ENCODE data around the gene SPDYE1.
"Not testable (repeated sequence)": the region's sequence is repeated elsewhere in the genome, so short reads cannot be mapped to it uniquely, and the experiment has no call there.

The SPDYE1 gene

DNA sequence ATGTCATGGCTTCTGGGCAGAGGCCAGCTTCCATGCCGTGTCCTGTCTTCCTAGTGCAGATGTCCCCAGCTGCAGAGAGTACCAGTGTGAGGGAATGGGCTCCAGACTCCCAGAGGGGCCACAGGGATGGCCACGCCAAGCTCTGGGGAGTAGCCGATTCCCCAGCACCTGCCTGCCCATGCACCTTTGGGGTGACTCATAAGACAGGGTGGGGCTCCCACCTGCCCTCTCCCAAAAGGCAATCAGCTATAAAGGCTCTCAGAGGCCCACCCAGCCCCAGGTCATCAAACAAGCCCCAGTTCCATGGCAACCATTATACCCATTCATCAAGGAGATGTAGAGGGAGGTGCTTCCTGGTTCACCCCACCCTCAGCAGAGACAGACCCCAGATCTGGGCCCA, at the start of gene SPDYE1:
SPDYE1 (plus strand) TSS at position 366 of the 400 bp plus-strand sequence. CDS start 2,053 bp downstream, outside the sequence.
- DNase-seq (ENCODE audit: low read depth in 2 of 2), result not testable (repeated sequence)

- DNase-seq (ENCODE audit: low read depth in 2 of 2), result no peak
Observed at GRCh38 chr7:43952028-43952427, 45.7 kb upstream of the SPDYE1 start.

DNA sequence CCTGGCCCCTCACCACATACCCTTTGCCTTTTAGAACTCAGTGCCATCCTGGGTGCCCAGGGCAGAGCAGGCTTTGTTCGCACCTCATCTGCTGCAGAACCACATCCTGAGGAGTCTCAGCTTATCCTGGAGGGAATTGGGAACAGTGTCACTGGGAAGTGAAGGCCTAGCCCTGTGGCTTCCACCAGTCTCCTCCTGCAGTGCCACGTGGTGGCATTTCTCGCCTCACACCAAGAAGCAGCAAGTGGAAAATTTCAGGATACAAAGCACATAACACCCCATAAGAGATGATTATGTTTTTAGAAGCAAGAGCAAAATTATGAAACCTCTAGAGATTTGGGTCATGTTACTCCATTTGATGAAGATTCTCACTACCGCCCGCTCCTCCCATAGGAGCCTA, 44.6 kb upstream of the SPDYE1 start:
- DNase-seq (ENCODE audit: low read depth in 2 of 2), result no peak

- no peak for DNase-seq (ENCODE audit: low read depth in 2 of 2)
Observed at GRCh38 chr7:43954524-43955228, 43.0 kb upstream of the SPDYE1 start.

DNA sequence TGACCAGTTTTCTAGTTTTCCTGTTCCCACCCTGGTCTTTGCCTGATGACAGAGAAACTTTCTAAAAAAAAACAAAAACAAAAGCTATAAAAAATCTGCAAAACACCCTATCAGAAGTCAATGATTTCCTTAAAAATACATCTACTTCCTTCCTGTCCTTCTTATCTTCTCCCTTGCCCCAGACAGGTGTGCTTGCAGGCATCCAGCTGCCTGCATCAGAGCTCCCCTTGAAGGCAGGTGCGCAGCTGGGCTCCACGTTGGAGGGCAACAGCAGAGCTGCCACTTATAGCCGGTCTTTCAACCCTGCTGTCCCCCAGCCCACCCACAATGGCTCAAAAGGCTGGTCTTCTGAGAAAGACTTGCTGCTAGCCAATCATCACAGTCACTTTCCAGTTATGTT, 41.7 kb upstream of the SPDYE1 start:
- no peak for DNase-seq (ENCODE audit: low read depth in 2 of 2)

GRCh38 chr7:43960933-43961332, 36.8 kb upstream of the SPDYE1 start:
- DNase-seq (ENCODE audit: low read depth in 2 of 2), result no peak

DNA sequence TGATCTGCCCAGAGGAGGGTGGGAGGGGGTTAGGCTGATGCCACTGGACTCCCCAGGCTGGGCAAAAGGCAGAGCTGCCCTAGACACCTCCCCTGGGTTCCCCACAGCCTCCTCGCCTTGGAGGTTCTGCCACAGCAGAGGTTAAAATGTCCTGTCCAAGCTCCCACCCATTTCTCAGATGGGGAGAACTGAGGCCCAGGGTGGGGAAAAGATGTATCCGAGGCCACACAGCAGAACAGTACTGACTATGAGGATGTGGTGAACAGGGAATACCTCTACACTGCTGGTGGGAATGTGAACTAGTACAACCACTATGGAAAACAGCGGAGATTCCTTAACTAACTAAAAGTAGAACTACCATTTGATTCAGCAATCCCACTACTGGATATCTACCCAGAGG, 31.3 kb upstream of the SPDYE1 start:
- DNase-seq (ENCODE audit: low read depth in 2 of 2), result not testable (repeated sequence)

- not testable (repeated sequence) for DNase-seq (ENCODE audit: low read depth in 2 of 2)
Observed at GRCh38 chr7:43968172-43969040, 29.3 kb upstream of the SPDYE1 start.

GRCh38 chr7:43969586-43969985, 28.1 kb upstream of the SPDYE1 start:
- DNase-seq (ENCODE audit: low read depth in 2 of 2), result not testable (repeated sequence)

GRCh38 chr7:43970698-43971097, 27.0 kb upstream of the SPDYE1 start:
- not testable (repeated sequence) for DNase-seq (ENCODE audit: low read depth in 2 of 2)

DNA sequence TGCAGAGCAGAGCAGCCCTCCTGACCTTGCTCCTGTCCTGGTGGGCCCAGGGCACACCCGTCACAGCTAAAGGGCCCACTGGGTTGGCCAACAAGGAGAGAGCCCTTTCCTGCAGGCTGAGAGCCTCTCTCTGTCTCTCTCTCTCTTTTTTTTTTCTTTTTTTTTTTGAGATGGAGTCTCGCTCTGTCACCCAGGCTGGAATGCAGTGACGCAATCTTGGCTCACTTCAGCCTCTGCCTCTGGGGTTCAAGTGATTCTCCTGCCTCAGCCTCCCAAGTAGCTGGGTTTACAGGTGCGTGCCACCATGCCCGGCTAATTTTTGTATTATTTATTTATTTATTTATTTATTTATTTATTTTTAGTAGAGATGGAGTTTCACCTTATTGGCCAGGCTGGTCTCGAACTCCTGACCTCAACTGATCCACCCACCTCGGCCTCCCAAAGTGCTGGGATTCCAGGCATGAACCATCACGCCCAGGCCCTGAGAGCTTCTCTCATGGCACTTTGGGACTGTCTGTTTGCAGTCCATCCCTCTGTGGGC, 23.6 kb upstream of the SPDYE1 start:
- not testable (repeated sequence) for DNase-seq (ENCODE audit: low read depth in 2 of 2)

GRCh38 chr7:43974725-43975482, 22.8 kb upstream of the SPDYE1 start:
- DNase-seq (ENCODE audit: low read depth in 2 of 2), result not testable (repeated sequence)

- no peak for DNase-seq (ENCODE audit: low read depth in 2 of 2)
Observed at GRCh38 chr7:43977525-43977924, 20.2 kb upstream of the SPDYE1 start.

GRCh38 chr7:43978102-43978501, 19.6 kb upstream of the SPDYE1 start:
- not testable (repeated sequence) for DNase-seq (ENCODE audit: low read depth in 2 of 2)

DNA sequence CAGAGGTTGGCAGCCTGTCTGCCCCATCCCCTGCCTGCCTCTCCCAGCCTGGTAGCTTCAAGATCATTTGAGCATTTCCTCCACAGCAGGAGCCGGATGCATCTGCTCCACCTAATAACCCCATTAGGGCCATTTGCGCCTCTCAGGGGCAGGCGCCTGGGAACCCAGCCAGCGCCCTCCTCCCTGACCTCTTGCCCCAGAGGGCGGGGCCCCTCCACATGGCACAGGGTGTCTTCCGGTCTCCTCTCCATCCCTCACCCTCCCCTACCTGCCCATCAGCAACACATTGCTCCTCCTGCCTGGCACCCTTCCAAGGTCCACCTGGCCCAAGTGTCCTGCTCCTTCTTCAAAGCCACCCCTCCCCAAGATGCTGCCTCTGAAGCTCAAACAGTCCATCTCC, 14.8 kb upstream of the SPDYE1 start:
- not testable (repeated sequence) for DNase-seq (ENCODE audit: low read depth in 2 of 2)

DNA sequence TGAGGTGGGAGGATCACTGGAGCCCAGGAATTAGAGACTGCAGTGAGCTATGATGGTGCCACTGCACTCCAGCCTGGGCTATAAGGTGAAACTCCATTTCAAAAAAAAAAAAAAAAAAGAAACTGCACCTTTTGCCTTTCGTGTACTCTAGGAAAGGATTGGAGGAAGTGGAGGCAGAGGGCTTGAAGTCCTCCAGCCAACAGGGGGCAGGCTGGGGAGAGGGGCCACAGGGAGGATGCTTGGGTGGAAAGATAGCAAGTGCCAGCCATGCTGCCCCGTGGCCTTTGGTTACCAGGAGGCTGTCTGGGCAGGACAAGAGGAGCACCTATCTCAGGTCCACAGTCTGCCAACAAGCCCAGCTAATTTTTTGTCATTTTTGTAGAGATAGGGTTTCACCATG, 14.0 kb upstream of the SPDYE1 start:
- DNase-seq (ENCODE audit: low read depth in 2 of 2), result not testable (repeated sequence)

- DNase-seq (ENCODE audit: low read depth in 2 of 2), result peak; percentile 68 to 77
Observed at GRCh38 chr7:43985904-43986864, 11.5 kb upstream of the SPDYE1 start.

- not testable (repeated sequence) for DNase-seq (ENCODE audit: low read depth in 2 of 2)
Observed at GRCh38 chr7:43987476-43987875, 10.2 kb upstream of the SPDYE1 start.

DNA sequence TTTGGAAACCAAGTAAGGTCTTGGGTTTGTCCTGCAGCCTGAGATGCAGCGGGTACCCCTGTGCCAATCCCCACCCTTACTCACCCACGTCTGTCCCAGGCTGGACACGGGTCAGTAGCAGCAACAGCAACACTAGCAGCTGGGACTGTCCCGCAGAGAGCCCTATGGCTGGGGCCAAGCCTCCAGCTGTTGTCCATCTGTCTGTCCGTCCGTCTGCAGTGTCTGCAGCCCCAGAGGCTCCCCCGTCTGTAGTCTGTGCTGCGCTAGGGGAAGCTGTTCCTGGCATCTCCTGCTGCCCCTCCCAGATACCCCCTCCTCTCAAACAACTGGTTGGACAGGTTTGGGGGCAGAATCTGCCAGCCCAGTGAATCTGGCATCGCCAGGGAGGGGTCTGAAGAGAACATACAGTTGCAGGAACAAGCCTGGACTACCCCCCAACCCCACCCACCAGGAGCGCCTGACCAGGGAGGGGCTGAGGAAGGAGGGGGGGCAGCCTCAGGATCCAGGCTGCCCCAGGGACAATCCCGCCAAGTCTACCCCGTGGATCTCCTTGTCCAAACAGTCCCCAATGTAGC, 7.6 kb upstream of the SPDYE1 start:
- not testable (repeated sequence) for DNase-seq (ENCODE audit: low read depth in 2 of 2)

DNA sequence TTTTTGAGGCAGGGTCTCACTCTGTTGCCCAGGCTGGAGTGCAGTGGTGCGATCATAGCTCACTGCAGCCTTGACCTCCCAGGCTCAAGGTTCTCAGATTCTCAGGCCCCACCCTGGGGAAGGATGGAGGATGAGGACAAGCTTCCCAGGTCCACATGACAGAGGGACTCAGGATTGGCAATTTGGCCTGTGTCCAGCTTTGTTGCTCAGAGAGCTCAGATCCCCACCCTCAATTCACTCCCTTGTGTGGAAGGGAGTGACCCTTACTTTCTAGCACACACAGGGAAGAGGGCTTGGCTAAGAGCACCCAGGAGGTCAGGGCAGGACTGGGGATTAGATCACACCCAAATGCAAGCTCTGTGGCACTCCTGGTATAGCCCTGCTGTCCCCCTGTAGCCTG, 6.9 kb upstream of the SPDYE1 start:
- DNase-seq (ENCODE audit: low read depth in 2 of 2), result not testable (repeated sequence)

Data from stimulated activated CD8-positive, alpha-beta memory T cell treated with anti-CD3 and anti-CD28 coated beads, Interleukin-15, amount 100 ng/mL, for 48 hours (primary cell).